ENCODE results near the gene EFHD2.
"Not testable (repeated sequence)": the region's sequence is repeated elsewhere in the genome, so short reads cannot be mapped to it uniquely, and the experiment has no call there.

EFHD2 gene, protein sequence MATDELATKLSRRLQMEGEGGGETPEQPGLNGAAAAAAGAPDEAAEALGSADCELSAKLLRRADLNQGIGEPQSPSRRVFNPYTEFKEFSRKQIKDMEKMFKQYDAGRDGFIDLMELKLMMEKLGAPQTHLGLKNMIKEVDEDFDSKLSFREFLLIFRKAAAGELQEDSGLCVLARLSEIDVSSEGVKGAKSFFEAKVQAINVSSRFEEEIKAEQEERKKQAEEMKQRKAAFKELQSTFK

DNA sequence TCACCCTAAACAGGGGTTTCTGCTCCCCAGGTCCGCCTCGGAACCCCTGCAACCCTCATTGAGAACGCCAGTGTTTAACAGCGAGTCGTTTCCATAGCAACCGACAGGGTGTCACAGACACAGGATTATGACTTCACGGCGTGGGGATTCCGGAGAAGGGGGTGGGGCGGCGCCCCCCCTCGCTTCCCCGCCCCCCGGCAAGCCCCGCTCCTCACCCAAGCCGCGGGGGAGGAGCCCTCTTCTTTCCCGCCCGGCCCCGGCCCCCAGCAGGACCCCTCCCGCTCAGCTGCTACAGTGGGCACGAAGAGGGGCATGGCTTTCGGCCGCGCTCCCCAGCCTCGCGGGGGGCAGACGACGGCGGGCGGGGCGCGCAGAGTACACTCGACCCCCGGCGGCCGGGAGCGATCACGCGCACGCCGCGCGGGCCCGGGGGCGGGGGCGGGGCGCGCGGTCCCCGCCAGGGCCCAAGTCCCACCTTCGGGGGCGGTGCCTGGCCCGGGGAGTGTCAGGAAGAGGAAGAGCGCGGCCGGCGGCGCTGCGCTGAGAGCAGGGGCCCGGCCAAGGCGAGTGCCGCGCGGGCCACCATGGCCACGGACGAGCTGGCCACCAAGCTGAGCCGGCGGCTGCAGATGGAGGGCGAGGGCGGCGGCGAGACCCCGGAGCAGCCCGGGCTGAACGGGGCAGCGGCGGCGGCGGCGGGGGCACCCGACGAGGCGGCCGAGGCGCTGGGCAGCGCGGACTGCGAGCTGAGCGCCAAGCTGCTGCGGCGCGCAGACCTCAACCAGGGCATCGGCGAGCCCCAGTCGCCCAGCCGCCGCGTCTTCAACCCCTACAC lies at the start of gene EFHD2:
Gene EFHD2, plus strand, starts transcription at position 501 of the 835 bp plus-strand sequence. Its CDS starts 84 bp downstream, at position 585.
- peak; percentile 62 to 84 for DNase-seq (ENCODE audit: low read depth in 2 of 2, low spot score in 1 of 2)

- no peak for DNase-seq (ENCODE audit: low read depth in 2 of 2, low spot score in 1 of 2)
Observed at GRCh38 chr1:15360700-15361099, 49.0 kb upstream of the EFHD2 start.

- DNase-seq (ENCODE audit: low read depth in 2 of 2, low spot score in 1 of 2), result no peak
Observed at GRCh38 chr1:15362096-15362736, 47.5 kb upstream of the EFHD2 start.

- DNase-seq (ENCODE audit: low read depth in 2 of 2, low spot score in 1 of 2), result no peak
Observed at GRCh38 chr1:15362737-15363128, 47.0 kb upstream of the EFHD2 start.

GRCh38 chr1:15364740-15365139 lies 44.9 kb upstream of the EFHD2 start:
- no peak for DNase-seq (ENCODE audit: low read depth in 2 of 2, low spot score in 1 of 2)

DNA sequence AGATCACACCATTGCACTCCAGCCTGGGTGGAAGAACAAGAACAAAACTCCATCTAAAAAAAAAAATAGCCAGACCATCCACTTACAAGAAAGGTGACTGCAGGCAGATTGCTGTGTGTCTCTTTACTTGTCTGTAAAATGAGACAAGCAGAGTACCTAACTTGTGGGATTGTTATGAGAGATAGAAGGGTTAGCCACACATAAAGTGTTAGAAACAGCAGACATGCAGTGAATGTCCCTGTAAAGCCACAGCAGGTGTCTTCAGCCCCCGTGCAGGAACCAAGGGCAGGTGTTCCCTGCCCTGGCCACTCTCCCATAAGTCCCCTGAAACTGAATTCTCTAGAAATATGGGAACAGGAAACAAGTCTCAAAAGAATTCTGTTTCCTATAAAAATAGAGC lies 40.8 kb upstream of the EFHD2 start:
- no peak for DNase-seq (ENCODE audit: low read depth in 2 of 2, low spot score in 1 of 2)

DNA sequence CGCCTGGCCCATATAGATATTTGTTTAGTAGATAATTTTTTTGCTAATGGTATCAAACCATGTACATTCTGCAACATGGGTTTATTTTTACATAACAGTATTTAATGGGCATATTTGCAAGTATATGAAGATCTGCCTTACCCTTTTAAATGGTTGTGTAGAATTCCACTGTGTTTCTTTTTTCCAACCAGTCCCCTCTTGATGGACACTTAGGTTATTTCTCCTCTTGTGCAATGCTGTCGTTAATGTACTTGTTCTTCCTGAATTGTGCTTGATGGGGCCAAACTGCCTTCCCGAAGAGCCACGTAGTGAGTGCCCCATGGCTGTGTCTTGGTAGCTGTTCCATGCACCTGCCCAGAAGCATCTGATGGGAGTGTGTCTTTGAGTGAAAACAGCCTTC lies 39.4 kb upstream of the EFHD2 start:
- no peak for DNase-seq (ENCODE audit: low read depth in 2 of 2, low spot score in 1 of 2)

DNA sequence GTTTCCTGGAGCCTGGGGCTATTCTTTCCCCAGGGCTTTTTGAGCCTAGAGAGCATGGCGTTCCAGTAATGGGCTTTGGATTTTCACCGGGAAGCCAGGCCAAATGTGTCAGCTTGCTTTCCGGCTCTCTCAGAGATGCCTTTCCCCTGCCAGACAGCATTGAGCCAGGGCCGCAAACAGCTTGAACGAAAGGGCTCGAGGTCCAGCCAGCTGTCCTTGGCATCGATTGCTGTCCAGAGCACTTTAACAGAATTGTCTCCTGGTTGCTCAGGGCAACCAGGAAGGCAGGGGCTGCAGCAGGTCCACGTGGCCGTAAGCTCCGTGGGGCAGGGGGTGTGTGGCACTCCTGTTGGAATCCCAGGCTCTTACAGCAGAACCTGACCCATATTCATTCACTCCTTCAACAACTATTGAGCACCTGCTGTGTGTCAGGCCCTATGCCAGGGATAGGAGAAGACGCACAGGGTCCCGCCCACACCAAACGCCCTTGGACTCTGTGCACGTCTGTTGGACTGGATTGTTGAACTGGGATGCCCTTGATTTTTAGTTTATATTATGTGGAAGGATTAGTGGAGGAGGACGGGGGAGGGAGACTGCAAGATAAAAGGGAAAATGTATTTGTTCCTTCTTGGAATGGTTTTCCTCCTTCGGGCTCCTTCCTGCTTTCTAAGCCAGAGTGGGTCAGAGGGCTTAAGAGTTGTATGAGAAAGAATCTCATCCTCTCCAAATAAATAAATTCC lies 38.7 kb upstream of the EFHD2 start:
- no peak for DNase-seq (ENCODE audit: low read depth in 2 of 2, low spot score in 1 of 2)

GRCh38 chr1:15371610-15372545 lies 37.8 kb upstream of the EFHD2 start:
- DNase-seq (ENCODE audit: low read depth in 2 of 2, low spot score in 1 of 2), result no peak

GRCh38 chr1:15378729-15379128 lies 31.0 kb upstream of the EFHD2 start:
- DNase-seq (ENCODE audit: low read depth in 2 of 2, low spot score in 1 of 2), result no peak

DNA sequence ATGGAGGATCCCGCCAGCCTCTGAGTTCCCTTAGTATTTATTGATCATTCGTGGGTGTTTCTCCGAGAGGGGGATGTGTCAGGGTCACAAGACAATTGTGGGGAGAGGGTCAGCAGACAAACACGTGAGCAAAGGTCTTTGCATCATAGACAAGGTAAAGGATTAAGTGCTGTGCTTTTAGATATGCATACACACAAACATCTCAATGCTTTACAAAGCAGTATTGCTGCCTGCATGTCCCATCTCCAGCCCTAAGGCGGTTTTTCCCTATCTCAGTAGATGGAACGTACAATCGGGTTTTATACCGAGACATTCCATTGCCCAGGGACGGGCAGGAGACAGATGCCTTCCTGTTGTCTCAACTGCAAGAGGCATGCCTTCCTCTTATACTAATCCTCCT lies 30.5 kb upstream of the EFHD2 start:
- DNase-seq (ENCODE audit: low read depth in 2 of 2, low spot score in 1 of 2), result not testable (repeated sequence)

DNA sequence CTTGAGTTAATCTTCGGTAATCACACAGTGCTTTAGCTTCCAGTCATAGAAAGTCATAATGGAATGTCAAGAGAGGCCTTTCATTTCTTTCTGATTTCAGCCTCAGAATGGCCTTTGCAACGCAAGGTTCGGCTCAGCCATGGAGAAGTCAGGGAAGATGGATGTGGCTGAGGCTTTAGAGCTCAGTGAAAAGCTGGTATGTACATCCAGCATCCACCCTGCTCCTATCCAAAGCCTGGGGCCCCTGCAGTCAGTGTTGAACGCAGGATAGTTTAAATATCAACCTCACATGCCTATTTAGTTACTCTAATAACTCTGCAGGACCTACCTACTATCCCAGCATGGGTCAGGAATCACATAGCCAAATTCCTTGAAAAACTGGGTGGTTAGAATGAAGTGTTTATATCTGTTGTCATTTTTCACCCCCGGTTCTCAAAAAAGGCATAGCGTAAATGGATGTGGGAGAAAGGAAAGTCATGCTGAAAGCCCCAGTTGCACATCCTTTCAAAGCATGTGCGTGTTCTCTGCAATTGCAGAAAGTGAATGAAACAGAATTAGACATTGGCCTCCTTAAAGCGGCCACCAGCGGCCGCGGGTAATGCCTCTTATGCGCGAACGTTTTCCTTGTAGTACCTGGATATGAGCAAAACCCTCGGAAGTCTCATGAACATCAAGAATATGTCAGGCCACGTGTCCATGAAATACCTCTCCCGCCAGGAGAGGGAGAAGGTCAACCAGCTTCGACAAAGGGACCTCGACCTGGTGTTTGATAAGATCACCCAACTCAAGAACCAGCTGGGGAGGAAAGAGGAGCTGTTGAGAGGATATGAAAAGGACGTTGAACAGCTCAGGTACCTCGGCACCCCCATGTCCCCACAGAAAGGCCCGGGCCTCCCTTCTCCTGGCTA lies 28.8 kb upstream of the EFHD2 start:
- no peak for DNase-seq (ENCODE audit: low read depth in 2 of 2, low spot score in 1 of 2)

GRCh38 chr1:15381805-15382204 lies 27.9 kb upstream of the EFHD2 start:
- no peak for DNase-seq (ENCODE audit: low read depth in 2 of 2, low spot score in 1 of 2)

DNA sequence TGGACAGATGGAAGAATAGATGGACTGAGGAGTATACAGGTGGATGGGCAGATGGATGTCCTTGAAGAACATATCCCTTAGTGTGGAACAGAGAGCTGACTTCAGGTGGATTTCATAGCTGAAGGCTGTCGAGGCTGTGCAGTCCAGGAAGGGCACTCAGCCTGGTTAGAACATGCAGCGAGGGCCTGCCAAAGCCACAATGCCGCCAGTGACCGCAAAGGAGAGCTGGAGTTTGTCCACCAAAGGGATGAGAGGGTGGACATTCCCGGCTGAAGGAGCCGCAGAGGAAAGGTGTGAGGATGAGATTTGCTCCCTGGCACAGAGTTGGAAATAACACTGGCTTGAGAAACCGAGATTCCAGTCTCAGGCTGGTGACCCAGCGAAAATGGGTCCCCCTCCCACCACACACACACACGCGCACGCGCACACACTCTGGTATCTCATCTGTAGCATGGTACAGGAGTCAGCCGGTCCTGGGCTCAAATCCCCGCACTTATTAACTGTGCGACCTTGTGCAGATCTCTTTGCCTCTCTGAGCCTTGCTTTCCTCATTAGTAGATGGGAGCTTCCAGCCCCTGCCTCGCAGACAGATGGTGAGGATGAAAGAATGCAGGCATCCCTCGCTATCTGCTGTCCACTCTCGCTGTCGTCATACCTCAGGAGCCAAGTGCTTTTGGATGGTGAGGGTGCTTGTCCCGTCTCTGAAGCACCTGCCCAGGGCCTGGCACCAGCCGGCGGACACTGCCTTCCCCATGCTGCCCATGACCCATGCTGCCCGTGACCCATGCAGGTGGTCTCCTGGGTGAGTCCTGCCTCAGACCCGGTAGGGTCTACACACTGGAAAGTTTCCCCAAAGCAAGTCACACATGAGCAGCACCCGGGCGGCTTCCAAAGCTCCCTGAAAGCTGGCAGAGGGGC lies 26.8 kb upstream of the EFHD2 start:
- no peak for DNase-seq (ENCODE audit: low read depth in 2 of 2, low spot score in 1 of 2)

DNA sequence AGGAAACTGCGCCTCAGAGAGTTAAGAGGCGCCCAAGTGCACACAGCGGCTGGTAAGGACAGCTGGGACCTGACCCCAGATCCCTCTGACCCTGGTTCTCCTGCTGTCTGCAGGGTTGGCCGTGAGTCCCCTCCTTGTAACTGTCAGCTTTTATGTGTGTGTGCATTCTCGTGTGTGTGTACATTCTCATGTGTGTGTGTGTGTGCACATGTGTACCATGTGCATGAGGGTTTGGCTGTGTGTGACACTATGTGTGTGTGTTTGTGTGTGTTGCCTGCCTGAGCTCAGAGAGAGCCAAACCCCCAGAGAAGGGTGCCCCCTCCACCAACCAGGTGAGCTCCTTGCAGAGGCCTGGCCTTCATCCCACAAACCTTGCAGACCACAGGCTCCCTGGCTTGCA lies 25.9 kb upstream of the EFHD2 start:
- DNase-seq (ENCODE audit: low read depth in 2 of 2, low spot score in 1 of 2), result no peak

DNA sequence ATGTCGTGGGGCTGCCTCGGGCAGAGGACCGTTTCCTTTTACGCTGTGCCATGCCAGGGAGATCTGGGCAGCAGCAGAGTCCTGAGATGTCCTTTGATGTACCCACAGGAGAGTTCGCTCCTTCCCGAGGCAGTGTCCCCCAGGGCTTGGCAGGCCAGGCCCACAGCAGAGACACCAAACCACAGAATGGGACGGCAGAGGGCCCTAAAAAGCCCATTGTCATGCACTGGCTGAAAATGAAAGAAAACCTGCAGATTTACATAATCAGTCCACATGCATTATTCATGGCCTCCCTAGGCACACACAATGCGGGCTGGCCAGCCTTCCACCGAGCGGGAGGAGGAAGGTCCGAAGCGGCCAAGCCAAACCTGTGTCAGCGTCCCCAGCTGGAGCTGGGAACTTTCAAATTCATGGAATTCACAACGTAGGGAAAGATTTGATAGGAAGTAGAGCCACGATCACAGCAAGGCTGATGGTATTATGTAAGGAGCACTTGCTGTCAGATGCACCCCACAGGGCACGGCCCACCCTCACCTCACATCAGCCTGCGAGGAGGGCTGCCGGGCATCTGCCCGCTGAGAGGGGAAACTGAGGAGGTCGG lies 25.3 kb upstream of the EFHD2 start:
- DNase-seq (ENCODE audit: low read depth in 2 of 2, low spot score in 1 of 2), result no peak

GRCh38 chr1:15385420-15385819 lies 24.3 kb upstream of the EFHD2 start:
- DNase-seq (ENCODE audit: low read depth in 2 of 2, low spot score in 1 of 2), result no peak
